IMR-90 (cell line): Measurements from ENCODE around the gene ETFB. TPM values are rescaled to one million over a fixed set of nuclear protein-coding genes. Genes with fewer than 3 reads are reported as not detected.

Experiments
- ATAC-seq: fragments of 200-7000 bp; cut with Tn5 transposase; 2 replicates; pipeline ENCODE4 v1.9.1; 2020; ENCODE audit warnings: low read depth, mild to moderate bottlenecking, moderate library complexity
- BruUV-seq: library from RNA; stranded (reverse); fragments of 400-500 nt; replicated peaks from 2 replicates; lab custom pipeline; 2021; lab: Mats Ljungman, UMichigan
- CTCF ChIA-PET: fragments of 300-600 bp; formaldehyde crosslinking; extraction: SDS; loops from one replicate; lab custom pipeline; 2021; ENCODE audit warnings: antibody characterized with exemption; lab: Yijun Ruan, JAX
- POLR2A ChIA-PET: fragments of 300-600 bp; sonication (Branson Sonifier 250); formaldehyde crosslinking; loops from one replicate; lab custom pipeline; 2022; ENCODE audit warnings: antibody characterized with exemption; ENCODE audit not compliant: unreplicated experiment; lab: Charles Lee
- DNase-seq: peaks from one replicate; pipeline ENCODE4 v3.0.0; 2013
- H2AFZ ChIP-seq: replicated peaks from 2 replicates; pipeline ENCODE3; 2013; ENCODE audit warnings: low read length, mild to moderate bottlenecking; ENCODE audit not compliant: poor library complexity
- H2AK5ac ChIP-seq: 2 replicates; pipeline ENCODE4 v1.6.1; 2013; ENCODE audit warnings: low read depth, low read length, inconsistent platforms
- H2AK9ac ChIP-seq: replicated peaks from 2 replicates; pipeline ENCODE3; 2013; ENCODE audit warnings: mild to moderate bottlenecking, low read depth, low read length, moderate library complexity; ENCODE audit not compliant: poor library complexity
- H2BK120ac ChIP-seq: 2 replicates; pipeline ENCODE4 v1.6.1; 2013; ENCODE audit warnings: low read depth, low read length, inconsistent platforms
- H2BK15ac ChIP-seq: 3 replicates; pipeline ENCODE4 v1.6.1; 2013; ENCODE audit warnings: low read depth, low read length, inconsistent platforms
- H2BK20ac ChIP-seq: 2 replicates; pipeline ENCODE4 v1.6.1; 2013; ENCODE audit warnings: low read depth, mild to moderate bottlenecking, inconsistent platforms, low read length, moderate library complexity
- H2BK5ac ChIP-seq: 2 replicates; pipeline ENCODE4 v1.6.1; 2013; ENCODE audit warnings: mild to moderate bottlenecking, low read depth, low read length, inconsistent platforms; ENCODE audit not compliant: poor library complexity, severe bottlenecking
- H3K14ac ChIP-seq: replicated peaks from 2 replicates; pipeline ENCODE4 v1.6.1; 2013; ENCODE audit warnings: low read depth, low read length, inconsistent platforms
- H3K18ac ChIP-seq: 2 replicates; pipeline ENCODE4 v1.6.1; 2013; ENCODE audit warnings: low read depth, low read length, control low read depth
- H3K23ac ChIP-seq: 2 replicates; pipeline ENCODE4 v1.6.1; 2013; ENCODE audit warnings: low read depth, low read length, inconsistent platforms
- H3K27ac ChIP-seq: 2 replicates; pipeline ENCODE4 v1.5.1; 2013; ENCODE audit warnings: mild to moderate bottlenecking, control low read depth, low read length; ENCODE audit not compliant: insufficient read depth
- H3K27me3 ChIP-seq: 2 replicates; pipeline ENCODE4 v1.6.1; 2013; ENCODE audit warnings: low read length; ENCODE audit not compliant: control insufficient read depth, insufficient read depth
- H3K36me3 ChIP-seq: 2 replicates; pipeline ENCODE4 v1.6.1; 2013; ENCODE audit warnings: low read length, mixed read lengths; ENCODE audit not compliant: control insufficient read depth, insufficient read depth
- H3K4ac ChIP-seq: 2 replicates; pipeline ENCODE4 v1.6.1; 2013; ENCODE audit warnings: low read depth, low read length, inconsistent platforms
- H3K4me1 ChIP-seq: 2 replicates; pipeline ENCODE4 v1.6.1; 2013; ENCODE audit warnings: low read length, mixed read lengths; ENCODE audit not compliant: control insufficient read depth, insufficient read depth
- H3K4me2 ChIP-seq: 2 replicates; pipeline ENCODE4 v1.6.1; 2013; ENCODE audit warnings: low read depth, mild to moderate bottlenecking, control low read depth, low read length, moderate library complexity
- H3K4me3 ChIP-seq: 2 replicates; pipeline ENCODE4 v1.5.1; 2013; ENCODE audit warnings: low read depth, mild to moderate bottlenecking, control low read depth, low read length, moderate library complexity; ENCODE audit not compliant: insufficient read depth
- H3K56ac ChIP-seq: 2 replicates; pipeline ENCODE4 v1.6.1; 2013; ENCODE audit warnings: low read length, inconsistent platforms; ENCODE audit not compliant: insufficient read depth; ENCODE audit errors: extremely low read depth
- H3K79me1 ChIP-seq, 2 experiments: 2 replicates each; pipeline ENCODE4 v1.6.1; 2013; ENCODE audit warnings: low read length in 2 of 2, inconsistent platforms in 1 of 2, low read depth in 1 of 2
- H3K9ac ChIP-seq: 2 replicates; pipeline ENCODE4 v1.6.1; 2013; ENCODE audit warnings: low read depth, low read length, control low read depth
- H3K9me1 ChIP-seq: 2 replicates; pipeline ENCODE4 v1.6.1; 2013; ENCODE audit warnings: low read length, inconsistent platforms; ENCODE audit not compliant: insufficient read depth
- H3K9me3 ChIP-seq: 2 replicates; pipeline ENCODE4 v1.6.1; 2013; ENCODE audit warnings: low read length; ENCODE audit not compliant: control insufficient read depth, insufficient read depth
- H4K20me1 ChIP-seq: 2 replicates; pipeline ENCODE4 v1.6.1; 2013; ENCODE audit warnings: low read length, inconsistent platforms; ENCODE audit not compliant: insufficient read depth
- H4K5ac ChIP-seq: 2 replicates; pipeline ENCODE4 v1.6.1; 2013; ENCODE audit warnings: mild to moderate bottlenecking, low read depth, low read length, control low read depth
- H4K8ac ChIP-seq, 2 experiments: 2 replicates each; pipeline ENCODE4 v1.6.1; 2013; ENCODE audit warnings: low read depth in 2 of 2, low read length in 2 of 2, control low read depth in 1 of 2, inconsistent platforms in 1 of 2
- H4K91ac ChIP-seq: 2 replicates; pipeline ENCODE4 v1.6.1; 2013; ENCODE audit warnings: low read depth, low read length, inconsistent platforms; ENCODE audit not compliant: insufficient read depth
- CEBPB ChIP-seq: IDR thresholded peaks from 2 replicates; pipeline ENCODE4 v1.6.1; 2012; ENCODE audit warnings: low read depth, low read length, improper control_type of control experiment
- CHD1 ChIP-seq: IDR thresholded peaks from 2 replicates; pipeline ENCODE4 v1.6.1; 2012; ENCODE audit warnings: low read depth, low read length, improper control_type of control experiment
- CTCF ChIP-seq: conservative IDR thresholded peaks from 2 replicates; pipeline ENCODE4 v1.5.1; 2012; ENCODE audit warnings: mild to moderate bottlenecking, low read depth, low read length, improper control_type of control experiment
- ELK1 ChIP-seq: fragments of 150-350 bp; IDR thresholded peaks from 2 replicates; pipeline ENCODE4 v1.6.1; 2016; ENCODE audit warnings: low read depth, mild to moderate bottlenecking, low read length, moderate library complexity, borderline replicate concordance
- FOS ChIP-seq: fragments of 150-350 bp; IDR thresholded peaks from 2 replicates; pipeline ENCODE4 v1.6.1; 2016; ENCODE audit warnings: low read depth, low read length
- MAFK ChIP-seq: IDR thresholded peaks from 2 replicates; pipeline ENCODE4 v1.6.1; 2012; ENCODE audit warnings: low read depth, low read length, improper control_type of control experiment
- MAZ ChIP-seq: IDR thresholded peaks from 2 replicates; pipeline ENCODE4 v1.6.1; 2012; ENCODE audit warnings: low read depth, mild to moderate bottlenecking, low read length, improper control_type of control experiment, moderate library complexity, borderline replicate concordance
- MXI1 ChIP-seq: IDR thresholded peaks from 2 replicates; pipeline ENCODE4 v1.6.1; 2012; ENCODE audit warnings: low read depth, mild to moderate bottlenecking, low read length, moderate library complexity, borderline replicate concordance
- POLR2A ChIP-seq: IDR thresholded peaks from 2 replicates; pipeline ENCODE4 v1.6.1; 2012; ENCODE audit warnings: mild to moderate bottlenecking, low read depth, low read length
- RAD21 ChIP-seq: IDR thresholded peaks from 2 replicates; pipeline ENCODE4 v1.6.1; 2012; ENCODE audit warnings: low read length, improper control_type of control experiment
- RFX5 ChIP-seq: IDR thresholded peaks from 2 replicates; pipeline ENCODE4 v1.8.0; 2012; ENCODE audit warnings: low read depth, mild to moderate bottlenecking, low read length, moderate library complexity
- USF2 ChIP-seq: fragments of 150-350 bp; IDR thresholded peaks from 2 replicates; pipeline ENCODE4 v1.6.1; 2017; ENCODE audit warnings: mild to moderate bottlenecking, antibody characterized with exemption, low read length, low read depth
- WGBS, 2 experiments: methylation state at CpG; one replicate each; pipeline versions ENCODE4 v1.1.5 to v1.1.7; 2013; ENCODE audit warnings: missing lambda C conversion rate in 2 of 2; ENCODE audit not compliant: insufficient read length in 1 of 2; ENCODE audit errors: extremely low coverage in 2 of 2; 5-methylcytosine and 5-hydroxymethylcytosine counted together
- dilution Hi-C: fragments of 300-500 bp; cut with HindIII; formaldehyde crosslinking; loops from one replicate; pipeline ENCODE4 v1.14.3; 2018; ENCODE audit warnings: low sequenced_read_pairs; ENCODE audit not compliant: unreplicated experiment
- in situ Hi-C: fragments of 300-500 bp; cut with MboI; formaldehyde crosslinking; loops from 3 replicates; pipeline ENCODE4 v1.14.3; 2019; ENCODE audit warnings: low sequenced_read_pairs, inconsistent platforms, mixed read lengths
- intact Hi-C: fragments of 100-400 bp; cut with micrococcal nuclease; formaldehyde crosslinking; loops from 2 replicates; pipeline ENCODE4 v1.10.0; 2022
- polyA plus RNA-seq, 3 experiments: library from polyadenylated mRNA; depleted of rRNA; stranded (reverse); fragments of >200 nt; gene quantifications; 2 replicates each; pipeline ENCODE4 v1.2.3, GENCODE V29; 2012; ENCODE audit warnings: low replicate concordance in 1 of 3
- total RNA-seq: library from RNA; depleted of rRNA; stranded (reverse); fragments of >200 nt; gene quantifications from 2 replicates; pipeline ENCODE4 v1.2.3, GENCODE V29; 2012

The ETFB gene
- total and polyA plus RNA-seq, 2 of the 4 experiments (the other 2 are of a cell fraction): 141 to 166 TPM

GRCh38 chr19:51341066-51341465, 25.1 kb downstream of the ETFB start:
- Histone ChIP-seq H2BK20ac (no peak overlapping the region), H2BK5ac (no peak overlapping the region), H3K4me1 (no peaks in the 10 kb centered on the region), H4K8ac (peak overlapping the region in 1 of 2 experiments; percentile 53; a peak in 1 of 4 replicates), H3K9me3 (no peaks in the 10 kb centered on the region), H3K18ac (no peak overlapping the region), H3K23ac (no peak overlapping the region), H2AK5ac (no peak overlapping the region), H4K20me1 (no peaks in the 10 kb centered on the region), H3K27ac (no peak overlapping the region), H3K14ac (no peak overlapping the region), H3K4ac (peak overlapping the region; percentile 48; the same call in 1 of the 2 replicates), H3K36me3 (peaks cover 7% of the 10 kb centered on the region), H2AK9ac (peak overlapping the region; percentile 76), H2BK120ac (no peak overlapping the region), H4K91ac (no peak overlapping the region), H3K56ac (no peak overlapping the region), H3K79me1 (no peaks in the 10 kb centered on the region), H2AFZ (no peak overlapping the region), H2BK15ac (no peak overlapping the region), H3K27me3 (no peaks in the 10 kb centered on the region), H3K9me1 (0 out of 2 replicates have a peak, but pooled peaks cover 4% of the 10 kb centered on the region), H3K4me3 (no peak overlapping the region), H3K9ac (no peak overlapping the region), H4K5ac (no peak overlapping the region), H3K4me2 (no peak overlapping the region)
- ChIA-PET POLR2A (no interaction called here), CTCF (interaction anchor here (1.1 kb wide), 1 partner anchor 18 kb away, joined by 5 read pairs; no protein-coding TSS in a partner anchor)
- in situ Hi-C loops: no loop called here
- intact Hi-C loops: no loop called here
- dilution Hi-C loops: no loop called here
- WGBS, 2 experiments: 89% methylated on average over 5 of the region's 18 CpGs; no CpG with 5 or more reads in 1 of the 2 experiments
- BruUV-seq: no TSS peak
- no peak for DNase-seq
- no peak for ATAC-seq
- TF ChIP-seq CEBPB (no peak), CTCF (no peak), ELK1 (no peak), POLR2A (no peak), MAZ (no peak), MAFK (no peak), FOS (no peak), RAD21 (no peak), CHD1 (no peak), RFX5 (no peak), MXI1 (no peak), USF2 (no peak)
